COLO829 (cell line): ENCODE measurements around the gene NCOA1.
A peak's percentile ranks its signal among the peaks of the same experiment; 100 is the strongest.
"Not testable (repeated sequence)": the region's sequence is repeated elsewhere in the genome, so short reads cannot be mapped to it uniquely, and the experiment has no call there.

Source experiments
- DNase-seq: peaks from one replicate; pipeline ENCODE4 v3.0.0; 2012; ENCODE audit warnings: low spot score

The NCOA1 gene

GRCh38 chr2:24579053-24579803 lies 88.2 kb downstream of the NCOA1 start:
- DNase-seq = no peak

- DNase-seq = no peak
Observed at GRCh38 chr2:24580561-24580960, 89.5 kb downstream of the NCOA1 start.

- DNase-seq = not testable (repeated sequence)
Observed at GRCh38 chr2:24581971-24582370, 90.9 kb downstream of the NCOA1 start.

GRCh38 chr2:24586955-24587354 lies 95.9 kb downstream of the NCOA1 start:
- no peak for DNase-seq

GRCh38 chr2:24588294-24588693 lies 97.2 kb downstream of the NCOA1 start:
- DNase-seq = no peak

GRCh38 chr2:24592441-24593100 lies 101.5 kb downstream of the NCOA1 start:
- no peak for DNase-seq

- no peak for DNase-seq
Observed at GRCh38 chr2:24594283-24594682, 103.2 kb downstream of the NCOA1 start.

- peak; percentile 63 for DNase-seq
Observed at GRCh38 chr2:24597181-24597870, 106.3 kb downstream of the NCOA1 start.

- not testable (repeated sequence) for DNase-seq
Observed at GRCh38 chr2:24600140-24600539, 109.1 kb downstream of the NCOA1 start.

GRCh38 chr2:24611631-24612030 lies 120.6 kb downstream of the NCOA1 start:
- no peak for DNase-seq

- peak; percentile 31 for DNase-seq
Observed at GRCh38 chr2:24613154-24613814, 122.2 kb downstream of the NCOA1 start.

- DNase-seq = no peak
Observed at GRCh38 chr2:24616616-24617015, 125.6 kb downstream of the NCOA1 start.

- DNase-seq = no peak
Observed at GRCh38 chr2:24617424-24617823, 126.4 kb downstream of the NCOA1 start.

- DNase-seq = no peak
Observed at GRCh38 chr2:24618144-24618543, 127.1 kb downstream of the NCOA1 start.

GRCh38 chr2:24618680-24619079 lies 127.6 kb downstream of the NCOA1 start:
- DNase-seq = no peak

GRCh38 chr2:24620936-24621335 lies 129.9 kb downstream of the NCOA1 start:
- DNase-seq = no peak

GRCh38 chr2:24621779-24622538 lies 130.9 kb downstream of the NCOA1 start:
- no peak for DNase-seq

- no peak for DNase-seq
Observed at GRCh38 chr2:24623535-24623934, 132.5 kb downstream of the NCOA1 start.

- DNase-seq = no peak
Observed at GRCh38 chr2:24625728-24626127, 134.7 kb downstream of the NCOA1 start.

GRCh38 chr2:24626131-24626530 lies 135.1 kb downstream of the NCOA1 start:
- no peak for DNase-seq

GRCh38 chr2:24628746-24629145 lies 137.7 kb downstream of the NCOA1 start:
- DNase-seq = no peak

GRCh38 chr2:24632172-24632571 lies 141.1 kb downstream of the NCOA1 start:
- no peak for DNase-seq
